Measurements from ENCODE around the gene AMPD2. TPM values are rescaled to one million over a fixed set of nuclear protein-coding genes. Genes with fewer than 3 reads are reported as not detected.
A peak's percentile ranks its signal among the peaks of the same experiment; 100 is the strongest.

AMPD2 gene
- total RNA-seq, 1 experiment from 2014 or later = 79.8 TPM

DNA sequence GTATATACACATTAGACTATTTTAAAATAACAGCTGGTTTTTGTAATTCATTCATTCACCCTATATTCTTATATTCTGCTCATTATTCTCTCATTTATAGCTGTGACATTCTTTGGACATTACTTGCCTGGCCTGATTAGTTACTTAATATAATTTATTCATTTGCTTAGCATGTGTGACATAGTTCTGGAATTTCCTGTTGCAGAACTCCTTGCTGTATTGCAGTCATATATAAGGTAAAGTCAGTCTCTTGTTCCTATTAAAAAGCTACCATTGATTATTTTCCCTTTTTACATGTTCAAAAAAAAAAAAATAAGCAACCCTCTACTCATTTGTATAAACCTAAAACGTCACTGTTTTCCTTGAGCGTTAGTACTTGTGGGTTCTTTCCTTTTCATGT, 24.1 kb upstream of the AMPD2 start:
- no peak overlapping the region for H3K4me3 Mint-ChIP-seq
- POLR2A ChIA-PET = no interaction called here
- TF ChIP-seq, protein P1, sequence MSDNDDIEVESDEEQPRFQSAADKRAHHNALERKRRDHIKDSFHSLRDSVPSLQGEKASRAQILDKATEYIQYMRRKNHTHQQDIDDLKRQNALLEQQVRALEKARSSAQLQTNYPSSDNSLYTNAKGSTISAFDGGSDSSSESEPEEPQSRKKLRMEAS (CRISPR knock-in tag; IDR thresholded peaks at IDR 0.05) = no peak
- TF ChIP-seq AFF4 (CRISPR knock-in tag; IDR thresholded peaks at IDR 0.05; ENCODE audit: borderline replicate concordance) (no peak), SMAD3 (CRISPR knock-in tag; IDR thresholded peaks at IDR 0.05; ENCODE audit: borderline replicate concordance) (no peak), ZSCAN18 (CRISPR knock-in tag; IDR thresholded peaks at IDR 0.05) (no peak), NR3C1 (CRISPR knock-in tag; conservative IDR thresholded peaks at IDR 0.05; ENCODE audit: low read depth) (no peak), ZNF396 (CRISPR knock-in tag; IDR thresholded peaks at IDR 0.05; ENCODE audit: borderline replicate concordance) (no peak), TP53 (CRISPR knock-in tag; IDR thresholded peaks at IDR 0.05) (no peak)
- TF ChIP-seq, protein P2, sequence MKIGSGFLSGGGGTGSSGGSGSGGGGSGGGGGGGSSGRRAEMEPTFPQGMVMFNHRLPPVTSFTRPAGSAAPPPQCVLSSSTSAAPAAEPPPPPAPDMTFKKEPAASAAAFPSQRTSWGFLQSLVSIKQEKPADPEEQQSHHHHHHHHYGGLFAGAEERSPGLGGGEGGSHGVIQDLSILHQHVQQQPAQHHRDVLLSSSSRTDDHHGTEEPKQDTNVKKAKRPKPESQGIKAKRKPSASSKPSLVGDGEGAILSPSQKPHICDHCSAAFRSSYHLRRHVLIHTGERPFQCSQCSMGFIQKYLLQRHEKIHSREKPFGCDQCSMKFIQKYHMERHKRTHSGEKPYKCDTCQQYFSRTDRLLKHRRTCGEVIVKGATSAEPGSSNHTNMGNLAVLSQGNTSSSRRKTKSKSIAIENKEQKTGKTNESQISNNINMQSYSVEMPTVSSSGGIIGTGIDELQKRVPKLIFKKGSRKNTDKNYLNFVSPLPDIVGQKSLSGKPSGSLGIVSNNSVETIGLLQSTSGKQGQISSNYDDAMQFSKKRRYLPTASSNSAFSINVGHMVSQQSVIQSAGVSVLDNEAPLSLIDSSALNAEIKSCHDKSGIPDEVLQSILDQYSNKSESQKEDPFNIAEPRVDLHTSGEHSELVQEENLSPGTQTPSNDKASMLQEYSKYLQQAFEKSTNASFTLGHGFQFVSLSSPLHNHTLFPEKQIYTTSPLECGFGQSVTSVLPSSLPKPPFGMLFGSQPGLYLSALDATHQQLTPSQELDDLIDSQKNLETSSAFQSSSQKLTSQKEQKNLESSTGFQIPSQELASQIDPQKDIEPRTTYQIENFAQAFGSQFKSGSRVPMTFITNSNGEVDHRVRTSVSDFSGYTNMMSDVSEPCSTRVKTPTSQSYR (CRISPR knock-in tag; IDR thresholded peaks at IDR 0.05) = no peak
- TF ChIP-seq, protein P3, sequence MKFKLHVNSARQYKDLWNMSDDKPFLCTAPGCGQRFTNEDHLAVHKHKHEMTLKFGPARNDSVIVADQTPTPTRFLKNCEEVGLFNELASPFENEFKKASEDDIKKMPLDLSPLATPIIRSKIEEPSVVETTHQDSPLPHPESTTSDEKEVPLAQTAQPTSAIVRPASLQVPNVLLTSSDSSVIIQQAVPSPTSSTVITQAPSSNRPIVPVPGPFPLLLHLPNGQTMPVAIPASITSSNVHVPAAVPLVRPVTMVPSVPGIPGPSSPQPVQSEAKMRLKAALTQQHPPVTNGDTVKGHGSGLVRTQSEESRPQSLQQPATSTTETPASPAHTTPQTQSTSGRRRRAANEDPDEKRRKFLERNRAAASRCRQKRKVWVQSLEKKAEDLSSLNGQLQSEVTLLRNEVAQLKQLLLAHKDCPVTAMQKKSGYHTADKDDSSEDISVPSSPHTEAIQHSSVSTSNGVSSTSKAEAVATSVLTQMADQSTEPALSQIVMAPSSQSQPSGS (CRISPR knock-in tag; IDR thresholded peaks at IDR 0.05; ENCODE audit: borderline replicate concordance, low read depth) = no peak
- no peaks in the 10 kb centered on the region for H3K27me3 Mint-ChIP-seq (ENCODE audit: low read depth)
- H3K27ac Mint-ChIP-seq = no peak overlapping the region
- 0 out of 2 replicates have a peak, but pooled peaks cover 3% of the 10 kb centered on the region for H3K4me1 Mint-ChIP-seq
- H3K9me3 Mint-ChIP-seq = no peaks in the 10 kb centered on the region
- CTCF ChIA-PET = interaction anchor here (0.8 kb wide), 1 partner anchor 44 kb away, joined by 3 read pairs; no protein-coding TSS in a partner anchor
- peaks cover 16% of the 10 kb centered on the region for H3K36me3 Mint-ChIP-seq
- ATAC-seq = no peak
- no peak for DNase-seq (ENCODE audit: low spot score)

DNA sequence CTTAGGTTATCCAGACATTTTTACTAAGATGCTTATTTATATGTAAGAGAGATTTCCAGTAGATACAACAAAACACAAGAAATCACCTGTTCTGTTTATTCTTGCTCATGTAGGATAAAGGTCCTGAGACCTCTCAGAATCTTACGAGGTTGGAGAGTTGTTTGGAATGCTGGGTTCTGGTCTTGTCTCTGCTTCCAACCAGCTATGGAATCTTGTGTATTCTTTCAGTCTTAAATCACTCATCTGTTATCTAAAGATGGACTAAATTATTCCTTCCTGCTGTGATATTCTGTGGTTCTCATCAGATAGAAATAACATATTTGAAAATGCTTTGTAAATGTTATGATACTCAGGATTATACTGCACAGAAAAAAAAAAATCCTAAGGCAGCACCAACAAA, 21.5 kb upstream of the AMPD2 start:
- H3K4me3 Mint-ChIP-seq = no peak overlapping the region
- H3K36me3 Mint-ChIP-seq = peaks cover 8% of the 10 kb centered on the region
- 0 out of 2 replicates have a peak, but pooled peaks cover 3% of the 10 kb centered on the region for H3K4me1 Mint-ChIP-seq
- ChIA-PET CTCF (interaction anchor here (1.0 to 3.9 kb wide), 11 partner anchors 10 to 106 kb away, joined by 3 to 39 read pairs (median 4); no protein-coding TSS in a partner anchor), POLR2A (interaction anchor here (1.1 kb wide), 1 partner anchor 50 kb away, joined by 4 read pairs; the partner anchor contains the start of gene GNAI3)
- ATAC-seq = no peak
- no peaks in the 10 kb centered on the region for H3K9me3 Mint-ChIP-seq
- peak overlapping the region; percentile 33; the same call in 1 of the 2 replicates for H3K27ac Mint-ChIP-seq
- H3K27me3 Mint-ChIP-seq (ENCODE audit: low read depth) = no peaks in the 10 kb centered on the region
- DNase-seq (ENCODE audit: low spot score) = no peak
- no peak for TF ChIP-seq SP1 (CRISPR knock-in tag; conservative IDR thresholded peaks at IDR 0.05)
- TF ChIP-seq, protein P1 (CRISPR knock-in tag; IDR thresholded peaks at IDR 0.05) = no peak
- TF ChIP-seq RORB (CRISPR knock-in tag; IDR thresholded peaks at IDR 0.05) = no peak
- no peak for TF ChIP-seq CREM (CRISPR knock-in tag; IDR thresholded peaks at IDR 0.05)
- TF ChIP-seq, protein P4, sequence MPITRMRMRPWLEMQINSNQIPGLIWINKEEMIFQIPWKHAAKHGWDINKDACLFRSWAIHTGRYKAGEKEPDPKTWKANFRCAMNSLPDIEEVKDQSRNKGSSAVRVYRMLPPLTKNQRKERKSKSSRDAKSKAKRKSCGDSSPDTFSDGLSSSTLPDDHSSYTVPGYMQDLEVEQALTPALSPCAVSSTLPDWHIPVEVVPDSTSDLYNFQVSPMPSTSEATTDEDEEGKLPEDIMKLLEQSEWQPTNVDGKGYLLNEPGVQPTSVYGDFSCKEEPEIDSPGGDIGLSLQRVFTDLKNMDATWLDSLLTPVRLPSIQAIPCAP (CRISPR knock-in tag; IDR thresholded peaks at IDR 0.05) = no peak
- no peak for TF ChIP-seq KAT7 (CRISPR knock-in tag; IDR thresholded peaks at IDR 0.05; ENCODE audit: borderline replicate concordance)
- TF ChIP-seq NR3C1 (CRISPR knock-in tag; conservative IDR thresholded peaks at IDR 0.05; ENCODE audit: low read depth) = no peak
- TF ChIP-seq CBFB (CRISPR knock-in tag; IDR thresholded peaks at IDR 0.05; ENCODE audit: low read depth) = no peak
- no peak for TF ChIP-seq ZNF138 (CRISPR knock-in tag; conservative IDR thresholded peaks at IDR 0.05)
- TF ChIP-seq NFATC4 (CRISPR knock-in tag; IDR thresholded peaks at IDR 0.05) = no peak
- no peak for TF ChIP-seq ATF6 (CRISPR knock-in tag; IDR thresholded peaks at IDR 0.05)
